GM12891 (cell line): ENCODE data around the gene MAPK8IP2.
"Not testable (repeated sequence)": the region's sequence is repeated elsewhere in the genome, so short reads cannot be mapped to it uniquely, and the experiment has no call there.

ENCODE experiments used
- DNase-seq: peaks from one replicate; pipeline ENCODE4 v3.0.0; 2011; ENCODE audit warnings: low spot score; ENCODE audit not compliant: insufficient read length
- FAIRE-seq: peaks from 2 replicates; lab custom pipeline; 2011; peaks lifted over from hg19 to GRCh38; lab: Jason Lieb, UNC
- PAX5 ChIP-seq: IDR thresholded peaks from 2 replicates; pipeline ENCODE4 v1.6.1; 2011; ENCODE audit warnings: low read length, moderate library complexity, mild to moderate bottlenecking; ENCODE audit not compliant: insufficient read depth, severe bottlenecking
- POLR2A ChIP-seq: IDR thresholded peaks from 2 replicates; pipeline ENCODE4 v1.6.1; 2011; ENCODE audit warnings: low read depth, low read length, control low read depth
- POLR2AphosphoS5 ChIP-seq: IDR thresholded peaks from 2 replicates; pipeline ENCODE4 v1.6.1; 2011; ENCODE audit warnings: low read depth, low read length, control low read depth
- POU2F2 ChIP-seq: IDR thresholded peaks from 2 replicates; pipeline ENCODE4 v1.6.1; 2011; ENCODE audit warnings: low read depth, mild to moderate bottlenecking, control low read depth, low read length, moderate library complexity
- SPI1 ChIP-seq: IDR thresholded peaks from 2 replicates; pipeline ENCODE4 v1.6.1; 2011; ENCODE audit warnings: low read depth, low read length, control low read depth
- TAF1 ChIP-seq: IDR thresholded peaks from 2 replicates; pipeline ENCODE4 v1.6.1; 2011; ENCODE audit warnings: low read depth, low read length, control low read depth

The MAPK8IP2 gene

DNA sequence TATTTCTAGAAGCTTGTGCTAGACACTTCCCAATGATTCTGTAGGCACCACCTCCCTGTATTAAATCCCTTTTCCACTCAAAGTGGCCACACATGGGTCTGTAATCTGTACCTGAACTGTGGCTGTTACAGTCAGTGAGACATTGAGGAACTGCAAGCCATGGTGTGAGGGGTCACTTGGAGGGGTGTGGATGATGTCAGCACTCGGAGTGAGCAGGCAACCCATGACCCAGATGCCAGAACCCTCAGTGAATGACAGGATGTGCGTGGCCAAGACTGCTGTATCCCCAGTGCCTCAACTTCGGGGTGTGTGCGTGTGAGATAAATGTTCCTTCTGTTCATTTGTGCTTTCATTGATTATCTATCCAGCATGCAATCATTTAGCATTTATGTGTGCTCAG lies 57.3 kb downstream of the MAPK8IP2 start:
- no peak for TF ChIP-seq POU2F2
- FAIRE-seq (no peak), DNase-seq (no peak)

GRCh38 chr22:50659711-50660110 lies 59.1 kb downstream of the MAPK8IP2 start:
- not testable (repeated sequence) for DNase-seq, FAIRE-seq

- no peak for TF ChIP-seq POLR2AphosphoS5
- no peak for TF ChIP-seq SPI1
- no peak for TF ChIP-seq TAF1
- TF ChIP-seq POLR2A: no peak
- TF ChIP-seq POU2F2: no peak
- no peak for TF ChIP-seq PAX5
- FAIRE-seq (no peak), DNase-seq (no peak)
These were observed 59.7 kb downstream of the MAPK8IP2 start for GRCh38 chr22:50660306-50660705.
